ENCODE data around the gene EFNA2. TPM values are rescaled to one million over a fixed set of nuclear protein-coding genes. Genes with fewer than 3 reads are reported as not detected.

The EFNA2 gene
- total RNA-seq, 1 donor, result not detected

DNA sequence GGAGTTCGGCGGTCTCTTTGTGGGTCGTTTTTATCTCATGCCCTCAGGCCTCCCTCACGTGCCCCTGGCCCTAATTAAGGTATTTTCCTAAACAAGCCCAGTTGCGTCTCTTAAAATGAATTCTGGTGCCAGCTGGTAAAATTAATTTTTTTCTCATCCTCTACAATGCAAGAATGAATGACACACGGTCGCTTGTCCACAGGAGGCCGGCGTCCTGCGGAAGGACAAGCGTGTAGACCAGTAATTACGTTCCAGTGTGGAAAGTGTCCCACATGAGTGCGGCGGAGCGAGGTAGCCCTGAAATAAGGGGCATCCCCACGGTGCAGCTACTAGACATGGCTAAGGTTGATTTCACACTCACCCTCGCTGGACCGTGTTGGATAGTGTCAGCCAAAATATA lies 63.5 kb downstream of the EFNA2 start:
- Histone ChIP-seq H3K4me3 (ENCODE audit: low read length) (no peak overlapping the region), H3K9me3 (ENCODE audit: low read depth, low read length) (no peaks in the 10 kb centered on the region), H3K4me1 (ENCODE audit: insufficient read depth, low read length) (peaks cover 3% of the 10 kb centered on the region), H3K27me3 (ENCODE audit: insufficient read depth, low read length) (no peaks in the 10 kb centered on the region)

DNA sequence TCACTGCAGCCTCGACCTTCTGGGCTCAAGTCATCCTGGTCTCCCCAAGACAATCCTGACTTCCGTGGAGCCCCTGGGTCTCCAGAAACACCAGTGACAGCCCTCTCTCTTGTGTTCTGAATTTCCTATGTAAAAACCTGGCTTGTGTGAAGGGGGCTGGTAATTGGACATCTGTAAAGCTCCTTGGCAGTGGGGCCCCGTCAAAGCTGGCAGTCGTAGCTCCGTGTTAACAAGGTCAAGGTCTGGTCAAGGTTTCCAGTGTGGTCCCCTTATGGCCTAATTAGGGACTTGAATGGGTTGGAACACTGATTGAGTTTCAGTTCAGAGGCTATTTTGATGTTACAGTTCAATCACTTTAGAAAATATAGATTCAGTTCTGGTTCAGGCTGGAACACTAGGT lies 65.2 kb downstream of the EFNA2 start:
- Histone ChIP-seq H3K27me3 (ENCODE audit: insufficient read depth, low read length) (no peaks in the 10 kb centered on the region), H3K4me1 (ENCODE audit: insufficient read depth, low read length) (peaks cover 11% of the 10 kb centered on the region), H3K4me3 (ENCODE audit: low read length) (no peak overlapping the region), H3K9me3 (ENCODE audit: low read depth, low read length) (no peaks in the 10 kb centered on the region)

Other genes starting within 250 kb of the EFNA2 start
- gene ABCA7, start 245.8 kb upstream of the EFNA2 start, total RNA-seq, result 28.2 TPM
- 261 TPM for gene ARHGAP45, start 218.7 kb upstream of the EFNA2 start, total RNA-seq
- 48.9 TPM for gene POLR2E, start 190.5 kb upstream of the EFNA2 start, total RNA-seq
- 162 TPM for gene GPX4, start 181.9 kb upstream of the EFNA2 start, total RNA-seq
- gene SBNO2, start 111.6 kb upstream of the EFNA2 start, total RNA-seq, result 53.8 TPM
- 36.7 TPM for gene STK11, start 80.1 kb upstream of the EFNA2 start, total RNA-seq
- not detected for gene CBARP, start 47.9 kb upstream of the EFNA2 start, total RNA-seq
- gene ATP5F1D, start 44.1 kb upstream of the EFNA2 start, total RNA-seq, result 10.4 TPM
- 67.0 TPM for gene MIDN, start 37.3 kb upstream of the EFNA2 start, total RNA-seq
- 455 TPM for gene CIRBP, start 16.5 kb upstream of the EFNA2 start, total RNA-seq
- gene FAM174C, start 10.3 kb upstream of the EFNA2 start, total RNA-seq, result 16.3 TPM
- 21.1 TPM for gene NDUFS7, start 98.0 kb downstream of the EFNA2 start, total RNA-seq
- 6.7 TPM for gene GAMT, start 115.7 kb downstream of the EFNA2 start, total RNA-seq
- gene DAZAP1, start 121.7 kb downstream of the EFNA2 start, total RNA-seq, result 63.0 TPM
- 1,183 TPM for gene RPS15, start 152.5 kb downstream of the EFNA2 start, total RNA-seq
- gene APC2, start 164.2 kb downstream of the EFNA2 start, total RNA-seq, result 0.10 TPM
- 11.4 TPM for gene C19orf25, start 193.3 kb downstream of the EFNA2 start, total RNA-seq
- 1.2 TPM for gene PCSK4, start 204.5 kb downstream of the EFNA2 start, total RNA-seq
- gene REEP6, start 205.3 kb downstream of the EFNA2 start, total RNA-seq, result 2.1 TPM
- 0.84 TPM for gene ADAMTSL5, start 227.1 kb downstream of the EFNA2 start, total RNA-seq
- gene PLK5, start 238.2 kb downstream of the EFNA2 start, total RNA-seq, result not detected

Data from mononuclear cell (primary cell).